ENCODE measurements around the gene COL5A1.

Gene COL5A1

DNA sequence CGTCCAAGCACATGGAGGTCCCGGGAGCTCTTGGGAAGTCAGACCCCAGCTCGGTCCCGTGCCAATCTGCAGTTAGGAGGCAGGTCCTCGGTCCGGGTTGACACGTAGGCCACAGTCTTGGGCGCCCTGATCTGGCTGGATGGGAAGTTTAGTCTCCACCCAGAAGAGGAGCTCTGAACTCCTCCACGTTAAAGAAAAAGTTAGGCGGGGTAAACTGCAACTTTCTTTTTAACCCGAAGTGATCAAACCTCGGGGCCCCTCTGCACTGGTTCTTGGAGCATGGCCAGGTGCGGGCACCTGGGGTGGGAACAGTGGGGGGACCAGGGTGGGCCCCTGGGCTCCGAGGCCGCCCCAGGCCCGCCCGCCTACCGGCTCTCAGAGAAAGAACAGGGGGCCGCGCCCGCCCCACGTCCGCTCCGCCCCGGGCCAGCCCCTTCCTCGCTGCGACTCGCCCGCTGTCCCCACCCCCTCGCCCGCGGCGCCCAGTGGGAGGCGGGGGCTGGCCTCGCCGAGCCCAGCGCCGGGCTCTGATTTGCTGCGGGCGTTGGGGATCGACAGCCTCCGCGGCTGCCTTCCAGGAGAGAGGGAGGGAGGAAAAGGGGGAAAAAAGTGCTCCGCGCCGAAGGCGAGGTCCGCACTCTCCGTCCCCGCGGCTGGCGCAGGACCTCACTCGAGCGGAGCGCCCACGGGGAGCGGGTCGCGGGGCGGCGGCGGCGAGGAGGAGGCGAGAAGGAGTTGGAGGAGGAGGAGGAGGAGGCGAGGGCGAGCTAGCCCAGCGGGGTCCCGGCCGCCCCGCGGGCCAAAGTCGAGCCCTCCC lies at the start of gene COL5A1:
Gene COL5A1 (plus strand): TSS at position 631 of the 817 bp plus-strand sequence. CDS start 385 bp downstream, outside the sequence.
- no peak for DNase-seq (ENCODE audit: low spot score)

DNA sequence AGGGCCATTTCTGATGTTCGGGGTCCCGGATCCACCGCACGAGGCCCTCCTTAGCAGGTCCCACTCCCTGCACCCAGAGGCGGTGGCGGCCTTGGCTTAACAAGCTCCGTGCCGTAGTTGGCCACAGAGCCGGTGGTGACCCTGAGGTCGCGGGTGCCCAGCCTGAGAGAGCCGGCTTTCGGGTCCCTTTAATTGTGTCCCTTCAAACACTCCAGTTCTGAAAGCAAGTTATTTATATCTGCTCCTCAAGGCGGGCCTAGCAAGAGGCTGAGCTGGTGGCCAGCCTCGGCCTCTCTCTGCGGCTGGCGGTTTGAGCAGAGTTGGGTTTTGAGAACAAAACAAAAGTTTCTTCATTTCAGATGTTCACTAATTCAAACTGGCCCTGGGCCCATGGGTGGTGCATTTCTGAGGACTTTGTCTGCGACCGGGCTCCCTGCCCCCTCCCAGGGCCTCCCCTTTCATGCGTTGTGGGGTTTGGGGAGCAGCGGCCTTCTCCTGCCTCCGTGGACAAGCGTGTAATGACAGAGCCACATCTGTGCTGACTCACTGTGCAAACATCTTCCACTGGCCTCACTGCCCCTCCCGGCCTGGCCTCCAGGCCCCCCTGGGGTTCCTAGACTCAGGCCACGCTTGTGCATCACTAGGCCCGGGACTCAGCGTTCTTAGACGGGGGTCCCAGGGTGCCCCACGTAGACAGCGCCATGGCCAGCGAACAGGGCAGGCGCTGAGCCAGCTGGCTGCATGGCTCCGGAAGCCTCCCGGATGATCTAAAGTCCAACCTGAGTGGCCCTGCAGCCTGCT lies 49.4 kb upstream of the COL5A1 start:
- no peak for DNase-seq (ENCODE audit: low spot score)

DNA sequence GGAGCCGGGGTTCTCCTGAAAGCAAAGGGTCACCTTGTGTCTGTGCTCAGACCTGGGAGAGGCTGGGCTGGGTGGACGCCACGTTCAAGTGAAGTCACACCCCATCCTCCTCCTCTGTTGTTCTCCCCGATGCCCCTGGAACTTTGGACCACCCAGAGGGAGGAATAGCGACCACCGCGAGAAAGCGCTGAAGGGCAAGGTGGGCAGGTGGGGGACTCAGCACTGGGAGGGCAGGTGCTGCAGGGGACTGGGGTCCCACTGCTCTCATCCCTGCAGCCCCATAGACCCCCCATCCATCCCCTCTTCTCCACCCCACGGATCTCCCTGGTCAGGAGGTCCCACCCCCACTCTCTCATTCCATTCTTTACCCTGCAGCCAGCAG lies 48.8 kb upstream of the COL5A1 start:
- DNase-seq (ENCODE audit: low spot score): no peak

DNA sequence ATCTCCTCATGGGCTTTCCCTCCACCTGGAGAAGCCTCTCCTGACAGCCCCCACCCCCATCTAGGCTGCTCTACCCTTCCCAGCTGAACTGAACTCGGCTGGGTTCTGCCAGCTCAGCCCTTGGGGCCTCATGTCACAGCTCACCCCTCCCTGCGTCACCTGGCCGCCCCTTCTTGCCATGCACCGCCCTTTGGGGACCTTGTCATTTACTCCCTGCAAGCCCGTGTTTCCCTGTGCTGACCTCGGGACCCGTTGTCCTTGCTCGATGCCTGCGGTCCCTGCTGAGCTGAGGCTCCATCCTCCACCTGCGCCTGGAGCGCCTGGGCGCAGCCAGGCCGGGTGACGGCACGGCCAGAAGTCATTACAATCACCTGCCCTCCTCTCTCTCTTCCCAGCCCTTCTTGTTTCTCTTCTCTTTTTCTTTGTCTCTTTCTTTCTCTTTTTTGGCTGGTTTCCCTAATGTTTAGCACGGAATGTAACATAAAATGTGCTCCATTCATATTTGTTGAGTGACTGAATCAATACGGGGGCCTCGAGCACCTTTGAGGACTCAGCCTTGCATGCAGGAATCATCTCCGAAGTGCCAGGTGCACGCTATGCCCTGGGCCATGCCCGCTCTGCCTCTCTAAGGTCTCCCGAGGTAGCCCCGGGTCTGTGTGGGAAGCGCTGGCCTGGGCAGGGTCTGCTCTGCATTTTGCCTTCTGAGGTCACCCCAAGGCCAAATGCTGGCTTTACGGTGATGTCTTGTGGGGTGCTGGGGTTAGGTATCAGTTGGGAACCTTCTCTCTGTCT lies 48.1 kb upstream of the COL5A1 start:
- no peak for DNase-seq (ENCODE audit: low spot score)

DNA sequence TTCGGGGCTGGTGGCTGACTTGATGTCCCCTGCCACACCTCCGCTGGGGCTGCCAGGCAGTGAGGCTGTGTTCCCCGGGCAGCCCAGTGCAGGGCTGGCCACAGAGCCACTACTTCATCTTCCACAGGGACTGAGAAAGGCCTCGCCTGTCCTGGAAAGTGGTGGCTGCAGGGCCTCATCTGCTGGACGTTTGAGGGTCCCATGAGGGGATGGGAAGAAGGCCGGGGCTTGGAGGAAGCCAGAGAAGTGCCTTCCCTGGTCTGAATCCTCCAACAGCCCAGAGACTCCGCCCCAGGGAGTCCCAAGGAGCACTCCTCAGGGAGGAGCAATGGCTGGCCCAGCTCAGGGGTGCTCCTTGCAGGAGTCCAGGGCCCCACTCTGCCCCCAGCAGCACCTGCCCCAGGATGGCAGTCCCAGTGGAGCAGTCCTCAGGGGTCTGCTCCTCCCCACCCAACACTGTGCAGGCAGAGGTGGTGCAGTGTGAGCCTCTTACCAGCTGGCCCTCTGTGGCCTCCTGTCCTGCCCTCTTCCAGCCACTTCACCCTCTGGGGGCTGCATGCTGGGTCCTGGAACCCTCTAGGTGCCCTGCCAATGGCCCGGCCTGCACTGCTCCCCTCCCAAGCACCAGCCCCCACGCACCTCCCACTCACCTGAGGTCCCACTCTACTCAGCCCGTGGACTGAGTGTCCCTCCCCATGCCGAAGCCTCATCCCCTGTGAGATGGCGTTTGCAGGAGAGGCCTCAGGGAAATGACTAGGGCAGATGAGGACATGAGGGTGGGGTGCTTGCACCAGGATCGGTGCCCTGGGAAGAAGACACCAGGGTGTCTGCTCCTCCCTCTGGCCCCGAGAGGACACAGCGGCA lies 47.3 kb upstream of the COL5A1 start:
- no peak for DNase-seq (ENCODE audit: low spot score)

DNA sequence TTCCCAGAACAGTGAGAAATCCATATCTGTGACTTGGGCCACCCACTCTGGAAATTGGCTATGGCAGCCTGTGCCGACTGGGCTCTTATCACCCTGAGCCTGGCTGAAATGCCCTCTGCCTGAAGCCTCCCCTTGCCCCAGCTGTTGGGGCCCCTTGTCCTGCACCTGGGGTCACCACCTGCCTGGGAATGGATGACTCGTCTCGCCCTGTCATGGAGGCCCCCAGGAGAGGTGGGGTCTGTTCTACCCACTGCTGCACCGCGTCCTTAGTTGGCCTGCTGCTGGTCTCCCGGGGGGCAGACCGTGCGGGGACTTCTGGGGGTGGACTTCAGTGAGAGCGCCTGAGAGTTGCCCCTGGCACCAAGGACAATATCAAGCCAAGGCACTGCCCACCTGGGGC lies 46.6 kb upstream of the COL5A1 start:
- no peak for DNase-seq (ENCODE audit: low spot score)

DNA sequence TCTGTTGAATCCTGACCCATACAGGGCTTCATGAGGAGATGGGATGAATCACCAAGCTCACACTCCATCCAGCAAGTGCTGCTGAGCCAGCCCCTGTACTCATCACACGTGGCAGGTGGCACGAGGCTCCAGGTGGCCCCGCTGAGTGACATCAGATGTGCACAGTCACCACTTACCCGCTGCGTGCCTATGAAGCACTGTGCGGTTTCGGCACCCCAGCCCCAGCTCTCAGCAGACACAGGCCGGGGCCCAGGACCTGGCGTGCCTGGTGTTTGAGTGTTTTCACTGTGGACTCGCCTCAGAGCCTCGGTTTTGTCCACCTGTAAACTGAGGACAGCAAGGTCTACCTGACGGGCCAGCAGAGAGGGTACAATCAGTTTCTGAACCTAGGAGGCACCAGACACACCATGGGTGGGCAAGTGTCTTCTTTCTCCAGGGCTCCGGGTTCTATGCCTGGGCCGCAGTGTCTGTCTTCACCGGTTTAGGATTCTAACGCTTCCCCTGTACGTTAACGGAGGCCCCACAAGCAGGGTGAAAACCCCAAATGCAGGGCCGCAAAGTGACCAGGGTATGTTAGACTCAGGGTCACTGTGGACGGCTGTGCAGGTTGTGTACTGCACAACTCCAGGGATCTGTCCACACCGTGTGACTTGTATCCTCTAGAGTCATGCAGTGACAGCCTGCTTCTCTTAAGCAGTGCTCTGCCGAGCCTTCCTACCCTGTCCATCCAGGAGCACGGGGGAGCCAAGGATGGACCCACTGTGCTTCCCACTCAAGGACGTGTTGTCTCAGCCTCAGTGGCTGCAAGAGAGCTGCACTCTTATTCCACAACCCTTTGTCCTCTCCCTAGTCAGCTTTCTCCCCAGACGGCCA lies 44.3 kb upstream of the COL5A1 start:
- DNase-seq (ENCODE audit: low spot score): no peak

DNA sequence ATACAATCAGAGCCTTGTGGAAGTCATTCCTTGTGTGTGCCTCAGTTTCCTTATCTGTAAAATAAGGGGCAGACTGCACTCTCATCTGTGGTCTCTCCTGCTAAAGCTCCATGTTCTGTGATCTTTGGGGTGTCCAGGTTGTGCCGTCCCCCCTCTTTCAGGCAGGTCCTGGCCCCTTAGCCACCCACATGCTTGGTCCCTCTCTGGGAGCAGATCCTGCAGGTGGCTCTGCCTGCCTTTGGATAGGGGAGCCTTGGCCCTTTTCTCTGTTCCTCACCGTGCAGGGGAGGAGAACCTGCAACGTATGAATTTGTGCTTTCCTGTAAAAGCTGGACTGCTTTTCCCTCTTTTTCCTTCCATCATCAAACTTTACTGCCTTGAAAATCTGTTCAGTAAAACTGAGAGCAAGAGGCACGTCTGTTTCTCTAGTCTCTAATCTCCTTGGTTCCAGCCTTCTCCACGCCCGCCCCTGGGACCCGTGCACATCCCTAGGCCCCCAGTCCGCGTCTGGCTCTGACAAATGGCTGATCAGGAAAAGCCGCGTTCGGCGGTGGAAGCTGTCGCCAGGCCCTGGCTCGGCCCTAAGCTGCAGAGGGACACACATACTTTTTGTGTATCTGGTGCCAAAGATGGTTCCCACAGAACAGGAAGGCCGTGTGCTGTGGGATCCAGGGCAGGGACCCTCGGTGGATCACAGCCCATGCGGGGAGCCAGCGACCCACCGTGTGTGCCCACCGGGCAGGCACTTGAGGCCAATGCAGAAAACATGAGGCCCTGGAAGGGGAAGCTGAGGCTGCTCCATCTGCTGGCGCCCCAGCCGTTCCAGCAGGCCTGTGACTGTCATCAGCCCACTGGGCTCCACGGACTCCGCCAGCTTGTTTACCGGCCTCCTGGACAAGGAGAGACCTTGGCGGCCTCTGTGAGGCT lies 43.4 kb upstream of the COL5A1 start:
- DNase-seq (ENCODE audit: low spot score): no peak

DNA sequence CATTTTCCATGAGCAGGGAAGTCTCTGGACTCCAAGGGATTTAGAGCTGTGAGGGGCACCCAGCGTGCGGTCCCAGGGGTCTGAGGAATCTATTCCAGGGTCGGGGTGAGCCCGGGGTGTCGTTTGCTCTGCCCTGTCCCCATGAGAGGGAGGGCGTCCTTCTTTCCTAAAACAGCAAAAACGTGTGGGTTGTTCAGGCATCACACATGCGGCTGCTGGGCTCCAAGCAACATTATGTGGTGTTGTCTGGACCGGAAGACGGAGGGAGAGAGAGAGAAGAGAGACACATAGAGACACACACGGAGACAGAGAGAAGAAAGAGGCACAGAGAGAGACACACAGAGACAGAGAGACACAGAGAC lies 42.7 kb upstream of the COL5A1 start:
- no peak for DNase-seq (ENCODE audit: low spot score)

DNA sequence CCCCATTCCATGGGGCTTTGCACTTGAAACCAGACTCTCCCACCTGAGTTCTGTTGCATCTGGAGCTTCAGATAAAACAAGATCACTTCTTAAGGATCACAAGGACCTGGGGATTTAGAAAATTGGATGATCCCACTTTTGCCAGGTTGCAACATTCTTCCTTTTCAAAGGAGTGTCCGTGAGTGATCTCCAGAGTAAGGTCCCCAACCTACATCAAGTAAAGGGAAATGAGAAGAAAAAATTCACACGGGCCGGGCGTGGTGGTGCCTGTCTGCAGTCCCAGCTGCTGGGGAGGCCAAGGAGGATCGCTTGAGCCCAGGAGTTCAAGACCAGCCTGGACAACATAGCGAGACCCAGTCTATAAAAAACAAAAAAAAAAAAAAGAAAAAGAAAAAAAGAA lies 41.2 kb upstream of the COL5A1 start:
- DNase-seq (ENCODE audit: low spot score): no peak

DNA sequence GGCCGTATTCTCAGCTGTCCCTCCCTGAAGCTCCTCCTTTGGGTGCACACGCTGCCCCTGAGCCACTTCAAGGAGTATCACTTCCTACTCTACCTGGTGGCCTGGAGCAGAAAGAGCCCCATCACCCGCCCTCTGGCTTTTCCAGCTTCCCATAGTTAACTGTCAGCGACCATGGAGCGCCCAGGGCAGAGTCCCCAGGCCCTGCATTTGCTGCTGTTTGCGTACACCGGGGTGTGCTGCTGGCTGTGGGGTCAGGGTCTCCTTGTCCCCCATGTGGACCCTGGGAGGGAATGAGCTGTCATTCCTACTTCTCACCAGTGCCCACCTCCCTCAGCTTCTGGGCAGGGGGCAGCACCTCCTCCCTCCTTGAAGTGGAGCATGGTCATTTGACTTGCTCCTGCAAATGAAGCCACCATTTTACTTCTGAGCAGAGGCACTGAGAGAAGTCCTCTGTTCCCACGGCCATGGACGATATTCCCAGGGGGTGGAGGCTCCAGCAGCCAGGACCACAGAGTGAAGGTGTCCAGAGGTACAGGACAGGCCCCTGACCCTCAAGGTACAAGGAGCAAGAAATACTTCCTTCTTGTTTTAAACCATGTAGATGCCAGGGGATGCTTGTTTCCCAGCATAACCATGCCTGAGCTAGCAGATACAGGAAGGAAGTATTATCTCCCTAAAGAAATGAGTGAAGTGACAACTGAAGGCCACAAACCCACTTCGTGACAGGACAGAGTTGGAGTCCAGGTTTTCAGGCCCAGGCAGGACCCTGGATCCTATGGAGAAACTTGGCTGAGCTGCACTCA lies 40.6 kb upstream of the COL5A1 start:
- no peak for DNase-seq (ENCODE audit: low spot score)

DNA sequence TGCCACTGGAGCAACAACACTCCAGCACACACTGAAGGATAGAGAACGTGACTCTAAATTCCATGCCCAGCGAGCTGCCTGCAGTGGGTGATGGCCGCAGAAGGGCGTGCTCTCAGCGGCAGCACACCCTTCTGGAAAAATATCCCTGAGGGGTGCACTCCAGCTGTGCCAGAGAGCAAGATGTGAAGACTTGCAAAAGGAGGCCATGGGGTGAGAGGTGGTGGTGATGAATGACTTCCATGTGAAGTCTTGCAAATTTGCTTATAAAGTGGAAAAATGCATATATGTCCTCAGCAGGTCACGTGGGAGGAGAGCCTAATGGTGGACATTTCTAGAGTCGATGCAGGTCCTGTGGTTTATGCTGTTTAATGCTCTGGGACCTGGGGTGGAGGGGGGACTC lies 39.8 kb upstream of the COL5A1 start:
- no peak for DNase-seq (ENCODE audit: low spot score)

DNA sequence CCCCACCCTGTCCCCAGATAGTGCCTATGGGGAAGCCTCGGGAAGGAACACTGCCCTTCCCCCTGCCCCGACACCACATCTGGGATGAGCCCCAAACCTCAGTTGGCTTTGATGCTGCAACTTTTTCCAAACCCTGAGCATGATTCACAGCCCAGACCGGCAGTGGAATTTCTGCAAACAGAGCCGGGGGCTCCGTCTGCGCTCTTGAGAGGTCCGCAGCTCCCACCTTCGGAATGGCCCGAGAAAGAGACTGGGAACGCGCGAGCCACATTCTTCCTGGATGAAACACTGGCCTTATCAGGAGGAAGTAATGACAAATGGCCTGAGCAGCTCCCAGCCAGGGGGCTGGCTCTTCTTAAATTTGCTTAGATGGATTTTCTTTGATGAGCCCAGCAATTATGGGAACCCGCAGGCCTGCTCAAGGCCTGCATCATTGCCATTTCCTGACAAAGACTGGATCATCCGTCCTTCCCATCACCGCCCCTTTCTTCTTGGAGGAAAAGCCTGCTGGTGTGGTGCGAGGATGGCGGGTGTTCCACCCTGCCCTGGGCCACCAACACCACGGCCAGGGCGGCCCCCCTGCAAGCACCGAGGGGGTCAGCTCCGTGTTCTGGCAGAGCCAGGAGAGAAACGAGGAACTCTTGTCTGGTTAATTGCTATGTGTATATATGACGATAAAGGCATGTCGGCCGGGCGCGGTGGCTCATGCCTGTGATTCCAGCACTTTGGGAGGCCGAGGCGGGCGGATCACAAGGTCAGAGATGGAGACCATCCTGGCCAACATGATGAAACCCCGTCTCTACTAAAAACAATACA lies 38.8 kb upstream of the COL5A1 start:
- DNase-seq (ENCODE audit: low spot score): no peak

DNA sequence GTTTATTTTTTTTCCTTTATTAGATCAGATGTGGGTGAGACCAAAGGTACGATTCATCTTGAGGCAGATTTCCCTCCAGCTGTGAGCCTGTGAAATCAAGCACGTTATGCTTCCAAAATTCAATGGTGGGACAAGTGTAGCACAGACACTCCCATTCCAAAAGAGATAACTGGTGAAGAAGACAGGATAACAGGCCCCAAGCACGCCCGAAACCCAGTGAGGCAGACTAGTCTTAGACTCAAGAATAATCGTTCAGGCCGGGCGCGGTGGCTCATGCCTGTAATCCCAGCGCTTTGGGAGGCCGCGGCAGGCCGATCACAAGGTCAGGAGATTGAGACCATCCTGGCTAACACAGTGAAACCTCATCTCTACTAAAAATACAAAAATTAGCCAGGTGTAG lies 36.8 kb upstream of the COL5A1 start:
- no peak for DNase-seq (ENCODE audit: low spot score)

DNA sequence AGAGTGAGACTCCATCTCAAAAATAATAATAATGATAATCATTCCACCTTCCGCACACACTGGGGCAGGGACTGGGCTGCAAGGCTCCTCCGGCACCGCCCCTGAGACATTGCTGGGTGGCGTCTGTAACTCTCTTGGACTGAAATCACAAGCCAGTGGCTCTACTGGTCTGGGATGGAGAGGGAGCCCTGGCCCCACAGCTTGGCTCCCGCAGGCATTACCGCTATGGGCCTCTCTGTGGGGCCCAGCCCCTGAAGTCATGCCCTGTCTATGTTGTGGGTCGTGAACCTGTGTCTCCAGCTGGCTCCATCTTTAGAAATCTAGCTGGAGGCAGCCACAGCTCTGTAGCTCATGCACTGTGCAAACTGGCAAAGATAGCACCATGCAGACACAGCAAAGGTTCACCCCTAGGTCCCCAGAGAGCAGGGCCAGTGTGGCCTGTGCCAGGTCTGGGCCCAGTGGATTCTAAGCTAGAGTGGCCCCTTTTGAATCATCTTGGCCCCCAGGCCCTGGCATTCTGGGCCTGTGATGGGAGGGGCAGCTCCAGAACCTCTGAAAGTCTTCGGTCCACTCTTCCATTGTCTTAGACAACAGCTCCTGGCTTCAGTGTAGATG lies 36.1 kb upstream of the COL5A1 start:
- no peak for DNase-seq (ENCODE audit: low spot score)

DNA sequence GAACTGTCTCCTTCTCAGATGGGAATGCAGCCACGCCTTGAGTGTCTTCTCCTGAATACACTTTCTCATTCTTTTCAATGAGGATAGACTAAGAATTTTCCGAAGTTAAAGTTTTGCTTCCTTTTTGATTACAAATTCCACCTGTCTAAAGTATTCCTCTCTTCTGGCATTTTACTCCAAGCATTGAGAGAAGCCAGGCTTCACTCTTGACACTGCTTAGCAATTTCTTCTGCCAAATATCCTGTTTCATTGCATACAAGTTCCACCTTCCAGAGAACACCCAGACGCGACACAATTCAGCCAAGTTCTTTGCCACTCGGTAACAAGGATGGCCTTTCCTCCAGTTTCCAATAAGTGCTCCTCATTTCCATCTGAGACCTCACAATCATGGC lies 35.6 kb upstream of the COL5A1 start:
- DNase-seq (ENCODE audit: low spot score): no peak

DNA sequence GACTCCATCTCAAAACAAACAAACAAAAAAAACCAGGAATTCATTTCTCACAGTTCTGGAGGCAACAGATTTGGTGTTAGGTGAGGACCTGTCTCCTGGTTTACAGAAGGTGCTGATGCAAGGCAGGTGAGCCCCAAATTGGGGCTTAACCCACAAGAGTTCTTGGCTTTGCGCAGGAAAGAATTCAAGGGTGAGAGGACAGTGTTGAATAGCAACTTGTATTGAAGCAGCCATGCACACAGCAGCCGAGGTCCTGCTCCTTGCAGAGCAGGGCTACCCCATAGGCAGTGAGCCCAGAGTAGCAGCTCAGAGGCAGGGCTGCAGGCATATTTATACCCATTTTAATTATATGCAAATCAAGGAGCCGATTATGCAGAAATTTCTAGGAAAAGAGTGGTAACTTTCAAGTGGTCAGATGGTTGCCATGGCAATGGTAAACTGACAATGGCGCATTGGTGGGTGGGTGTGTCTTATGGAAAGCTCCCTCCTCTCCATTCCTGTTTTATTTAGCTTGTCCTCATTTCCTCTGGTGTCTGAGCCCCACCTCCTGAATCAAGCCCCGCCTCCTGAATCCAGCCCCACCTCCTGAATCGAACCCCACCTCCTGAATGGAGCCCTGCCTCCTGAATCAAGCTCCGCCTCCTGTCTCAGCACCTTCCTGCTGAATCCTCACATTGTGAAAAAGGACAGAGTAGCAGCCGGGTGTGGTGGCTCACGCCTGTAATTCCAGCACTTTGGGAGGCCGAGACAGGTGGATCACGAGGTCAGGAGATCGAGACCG lies 34.5 kb upstream of the COL5A1 start:
- no peak for DNase-seq (ENCODE audit: low spot score)
